GM19035 (cell line): ENCODE measurements around the gene CCDC188.
A peak's percentile ranks its signal among the peaks of the same experiment; 100 is the strongest.

Source experiments
- ATAC-seq: cut with Tn5 transposase; IDR thresholded peaks from one replicate; pipeline ENCODE4 v1.9.1; 2021; ENCODE audit not compliant: unreplicated experiment

Gene CCDC188

GRCh38 chr22:20123366-20124082, 27.3 kb downstream of the CCDC188 start:
- no peak for ATAC-seq

GRCh38 chr22:20121856-20122415, 28.9 kb downstream of the CCDC188 start:
- no peak for ATAC-seq

GRCh38 chr22:20118300-20119020, 32.4 kb downstream of the CCDC188 start:
- no peak for ATAC-seq

GRCh38 chr22:20117633-20118299, 33.1 kb downstream of the CCDC188 start:
- ATAC-seq = peak; percentile 26

GRCh38 chr22:20116951-20117632, 33.8 kb downstream of the CCDC188 start, which contains the start of gene TRMT2A:
TSS of gene TRMT2A (minus strand) at chr22:20117226. CDS start at chr22:20116906, 320 bp downstream.
- peak; percentile 86 for ATAC-seq

GRCh38 chr22:20116376-20116950, 34.4 kb downstream of the CCDC188 start:
- ATAC-seq = no peak

- no peak for ATAC-seq
Observed at GRCh38 chr22:20115691-20116375, 35.0 kb downstream of the CCDC188 start, which contains the start of gene RANBP1. TSS of gene RANBP1 (plus strand) at chr22:20116104. CDS start at chr22:20116185, 81 bp downstream.

GRCh38 chr22:20114506-20115475, 36.1 kb downstream of the CCDC188 start:
- ATAC-seq = no peak

- no peak for ATAC-seq
Observed at GRCh38 chr22:20113551-20114310, 37.1 kb downstream of the CCDC188 start.

GRCh38 chr22:20112623-20113511, 38.0 kb downstream of the CCDC188 start:
- no peak for ATAC-seq

- no peak for ATAC-seq
Observed at GRCh38 chr22:20111689-20112622, 38.9 kb downstream of the CCDC188 start.

- ATAC-seq = no peak
Observed at GRCh38 chr22:20111045-20111688, 39.7 kb downstream of the CCDC188 start.

GRCh38 chr22:20110359-20110985, 40.4 kb downstream of the CCDC188 start:
- ATAC-seq = no peak

GRCh38 chr22:20109411-20110358, 41.2 kb downstream of the CCDC188 start:
- no peak for ATAC-seq
